H1 (cell line): ENCODE results near the gene ZC3H12C. TPM values are rescaled to one million over a fixed set of nuclear protein-coding genes. Genes with fewer than 3 reads are reported as not detected.

Experiments used
- CTCF ChIA-PET: fragments of 300-600 bp; sonication (Branson Sonifier 250); formaldehyde crosslinking; loops from one replicate; lab custom pipeline; 2021; ENCODE audit not compliant: partially characterized antibody; lab: Charles Lee
- POLR2A ChIA-PET: fragments of 300-600 bp; sonication (Branson Sonifier 250); formaldehyde crosslinking; loops from one replicate; lab custom pipeline; 2021; ENCODE audit warnings: inconsistent platforms; ENCODE audit not compliant: partially characterized antibody; lab: Charles Lee
- DNase-seq, 2 experiments: peaks; one replicate each; pipeline versions ENCODE4 v3.0.0 to v3.0.0-alpha.2; 2010 to 2022; ENCODE audit warnings: low spot score in 2 of 2, low read depth in 1 of 2, mixed read lengths in 1 of 2
- FAIRE-seq: peaks from 2 replicates; lab custom pipeline; 2011; peaks lifted over from hg19 to GRCh38; lab: Jason Lieb, UNC
- H2AFZ ChIP-seq: 2 replicates; pipeline ENCODE4 v1.8.1; 2012; ENCODE audit warnings: low read length, inconsistent platforms
- H2AK5ac ChIP-seq: 2 replicates; pipeline ENCODE4 v1.6.1; 2013; ENCODE audit warnings: low read depth, low read length
- H2BK120ac ChIP-seq: replicated peaks from 2 replicates; pipeline ENCODE3; 2013; ENCODE audit warnings: low read depth, low read length, inconsistent platforms
- H2BK12ac ChIP-seq: 2 replicates; pipeline ENCODE4 v1.6.1; 2013; ENCODE audit warnings: low read depth, low read length
- H2BK15ac ChIP-seq: 2 replicates; pipeline ENCODE4 v1.6.1; 2013; ENCODE audit warnings: low read length
- H2BK20ac ChIP-seq: 2 replicates; pipeline ENCODE4 v1.6.1; 2013; ENCODE audit warnings: low read length
- H2BK5ac ChIP-seq: 2 replicates; pipeline ENCODE4 v1.6.1; 2013; ENCODE audit warnings: low read depth, low read length
- H3K14ac ChIP-seq: 2 replicates; pipeline ENCODE4 v1.6.1; 2013; ENCODE audit warnings: inconsistent platforms; ENCODE audit not compliant: insufficient read length
- H3K18ac ChIP-seq: 2 replicates; pipeline ENCODE4 v1.6.1; 2013; ENCODE audit warnings: low read length; ENCODE audit errors: extremely low read depth
- H3K23ac ChIP-seq: 2 replicates; pipeline ENCODE4 v1.6.1; 2013; ENCODE audit warnings: inconsistent platforms; ENCODE audit not compliant: insufficient read length
- H3K23me2 ChIP-seq: 2 replicates; pipeline ENCODE4 v1.6.1; 2013; ENCODE audit warnings: low read depth, low read length
- H3K27ac ChIP-seq: 2 replicates; pipeline ENCODE4 v1.6.1; 2011; ENCODE audit warnings: low read depth, low read length, inconsistent platforms
- H3K27me3 ChIP-seq, 4 experiments: replicated peaks in 1 of 4; 1 replicate in 1 of 4; 2 replicates in 3 of 4; pipeline versions ENCODE4 v1.6.1 to v1.8.1; 2011 to 2013; ENCODE audit warnings: low read length in 3 of 4, mild to moderate bottlenecking in 3 of 4, inconsistent platforms in 2 of 4, mixed read lengths in 2 of 4, moderate library complexity in 1 of 4; ENCODE audit not compliant: control insufficient read depth in 3 of 4, insufficient read depth in 3 of 4; ENCODE audit errors: extremely low read depth in 1 of 4
- H3K36me3 ChIP-seq, 4 experiments: 2 replicates each; pipeline versions ENCODE4 v1.6.1 to v1.8.1; 2011 to 2013; ENCODE audit warnings: mild to moderate bottlenecking in 4 of 4, low read length in 3 of 4, moderate library complexity in 2 of 4, control low read depth in 1 of 4, inconsistent platforms in 1 of 4; ENCODE audit not compliant: insufficient read depth in 4 of 4, control insufficient read depth in 2 of 4
- H3K4ac ChIP-seq: replicated peaks from 2 replicates; pipeline ENCODE3; 2013; ENCODE audit warnings: low read length, low read depth, mixed read lengths, inconsistent platforms; ENCODE audit not compliant: insufficient read length
- H3K4me1 ChIP-seq, 4 experiments: replicated peaks in 1 of 4; 1 replicate in 1 of 4; 2 replicates in 3 of 4; pipeline versions ENCODE4 v1.6.1 to v1.8.1; 2011 to 2013; ENCODE audit warnings: low read length in 3 of 4, inconsistent platforms in 2 of 4, mixed read lengths in 1 of 4; ENCODE audit not compliant: insufficient read depth in 4 of 4, control insufficient read depth in 3 of 4
- H3K4me2 ChIP-seq, 2 experiments: 2 replicates each; pipeline versions ENCODE4 v1.6.1 to v1.8.1; 2011 to 2013; ENCODE audit warnings: low read depth in 2 of 2, low read length in 2 of 2, control low read depth in 1 of 2, inconsistent platforms in 1 of 2, mild to moderate bottlenecking in 1 of 2; ENCODE audit not compliant: insufficient read depth in 1 of 2
- H3K4me3 ChIP-seq, 4 experiments: fragments of 200-600, 300-600 bp in 1 of 4; sonication (generic), shearing (Covaris generic), sonication (Bioruptor Twin) in 1 of 4; 2 replicates each; pipeline versions ENCODE4 v1.5.1 to v1.8.1; 2011 to 2016; ENCODE audit warnings: low read length in 4 of 4, low read depth in 3 of 4, control low read depth in 2 of 4, inconsistent platforms in 2 of 4, mild to moderate bottlenecking in 2 of 4, mixed read lengths in 1 of 4, moderate library complexity in 1 of 4; ENCODE audit not compliant: insufficient read depth in 2 of 4; ENCODE audit errors: extremely low read depth in 1 of 4
- H3K56ac ChIP-seq: replicated peaks from 2 replicates; pipeline ENCODE3; 2013; ENCODE audit warnings: low read depth, mild to moderate bottlenecking, mixed read lengths, low read length, inconsistent platforms; ENCODE audit not compliant: insufficient read length
- H3K79me1 ChIP-seq: 2 replicates; pipeline ENCODE4 v1.6.1; 2013; ENCODE audit warnings: low read depth, low read length, control low read depth
- H3K79me2 ChIP-seq, 2 experiments: 2 replicates each; pipeline versions ENCODE4 v1.6.1 to v1.8.1; 2012 to 2013; ENCODE audit warnings: low read length in 2 of 2, mild to moderate bottlenecking in 2 of 2, inconsistent platforms in 1 of 2; ENCODE audit not compliant: insufficient read depth in 2 of 2, control insufficient read depth in 1 of 2
- H3K9ac ChIP-seq, 4 experiments: replicated peaks in 1 of 4; 1 replicate in 1 of 4; 2 replicates in 3 of 4; pipeline versions ENCODE4 v1.6.1 to v1.8.1; 2011 to 2013; ENCODE audit warnings: low read depth in 3 of 4, low read length in 3 of 4, control low read depth in 2 of 4, mild to moderate bottlenecking in 2 of 4, moderate library complexity in 2 of 4, inconsistent platforms in 1 of 4; ENCODE audit errors: extremely low read depth in 1 of 4
- H3K9me3 ChIP-seq, 2 experiments: 2 replicates each; pipeline versions ENCODE4 v1.6.1 to v1.8.1; 2012 to 2013; ENCODE audit warnings: mild to moderate bottlenecking in 2 of 2, moderate library complexity in 2 of 2, control low read depth in 1 of 2, inconsistent platforms in 1 of 2, low read depth in 1 of 2, low read length in 1 of 2, mixed read lengths in 1 of 2; ENCODE audit not compliant: insufficient read depth in 2 of 2
- H4K20me1 ChIP-seq, 2 experiments: replicated peaks in 1 of 2; 2 replicates each; pipeline versions ENCODE3 to v1.8.1; 2011 to 2013; ENCODE audit warnings: inconsistent platforms in 2 of 2, low read length in 2 of 2, mild to moderate bottlenecking in 1 of 2; ENCODE audit not compliant: insufficient read depth in 2 of 2, control insufficient read depth in 1 of 2
- H4K5ac ChIP-seq: 2 replicates; pipeline ENCODE4 v1.6.1; 2013; ENCODE audit warnings: low read length, low read depth, mixed read lengths, inconsistent platforms; ENCODE audit not compliant: insufficient read length
- H4K8ac ChIP-seq: 2 replicates; pipeline ENCODE4 v1.8.0; 2013; ENCODE audit warnings: mild to moderate bottlenecking, moderate library complexity, low read length, inconsistent platforms; ENCODE audit not compliant: insufficient read depth; ENCODE audit errors: extremely low read depth
- H4K91ac ChIP-seq: replicated peaks from 2 replicates; pipeline ENCODE3; 2013; ENCODE audit warnings: low read length, mixed read lengths, inconsistent platforms; ENCODE audit not compliant: insufficient read length
- CTBP2 ChIP-seq: IDR thresholded peaks from 2 replicates; pipeline ENCODE4 v1.7.0; 2011; ENCODE audit warnings: borderline replicate concordance, mild to moderate bottlenecking, moderate library complexity, mixed read lengths, low read length; ENCODE audit not compliant: insufficient read depth, insufficient read length
- JUN ChIP-seq: IDR thresholded peaks from 2 replicates; pipeline ENCODE4 v1.6.1; 2011; ENCODE audit warnings: low read depth, mild to moderate bottlenecking, improper control_type of control experiment, low read length
- SIX5 ChIP-seq: IDR thresholded peaks from 2 replicates; pipeline ENCODE4 v1.6.1; 2011; ENCODE audit warnings: mild to moderate bottlenecking, low read depth, low read length
- WGBS, 2 experiments: shearing (Covaris generic) in 1 of 2; methylation state at CpG; one replicate each; pipeline versions ENCODE4 v1.1.6 to v1.1.7; 2013 to 2015; ENCODE audit warnings: low lambda C conversion rate in 2 of 2, mixed read lengths in 2 of 2, inconsistent platforms in 1 of 2, low coverage in 1 of 2, missing lambda C conversion rate in 1 of 2; ENCODE audit not compliant: insufficient replicate concordance in 2 of 2, insufficient coverage in 1 of 2, insufficient read length in 1 of 2; ENCODE audit errors: extremely low coverage in 1 of 2, missing lambda C conversion rate in 1 of 2; 5-methylcytosine and 5-hydroxymethylcytosine counted together
- polyA plus RNA-seq, 7 experiments: library from polyadenylated mRNA; depleted of rRNA in 3 of 7; stranded (reverse) in 5 of 7; unstranded in 2 of 7; fragments of >200 nt in 5 of 7; fragments of 200-250 nt in 2 of 7; gene quantifications; 1 replicate in 5 of 7; 2 replicates in 1 of 7; 4 replicates in 1 of 7; pipeline versions ENCODE4 v1.2.1 to v1.2.3, GENCODE V29; 2011 to 2013; ENCODE audit warnings: missing spikeins in 2 of 7, mixed read lengths in 2 of 7
- total RNA-seq: library from RNA; stranded (reverse); fragmentation: NEBNext Ultra II Directional; extraction: Animal tissue kit (Norgen Biotek cat#: 25700); gene quantifications from 2 replicates; pipeline ENCODE4 v1.2.1, GENCODE V29; 2021
- TF ChIP-seq, protein P1 (sequence below): IDR thresholded peaks from 2 replicates; pipeline ENCODE4 v1.6.1; 2012; ENCODE audit warnings: low read length, inconsistent platforms

ZC3H12C gene
- total and polyA plus RNA-seq, 2 of the 8 experiments (the other 6 are each of a cell fraction or from before 2014, with no cell fraction given): 2.0 to 2.7 TPM

- Histone ChIP-seq H2BK5ac (no peak overlapping the region), H3K9me3 (no peaks in the 10 kb centered on the region), H3K4me1 (peaks cover 0 to 7% (median 2%) of the 10 kb centered on the region in 4 experiments; a peak in 4 of 7 replicates), H2BK20ac (no peak overlapping the region), H2BK12ac (no peak overlapping the region), H3K23ac (no peak overlapping the region), H3K56ac (peak overlapping the region; percentile 17), H2AFZ (peak overlapping the region; percentile 97), H2BK120ac (no peak overlapping the region), H3K9ac (peak overlapping the region; percentile 13 to 80 (median 34)), H3K27ac (0 out of 2 replicates have a peak overlapping the region, but pooled peaks have one; percentile 2), H4K5ac (no peak overlapping the region), H4K91ac (peak overlapping the region; percentile 18), H3K27me3 (peaks cover 0 to 10% (median 2%) of the 10 kb centered on the region in 4 experiments; a peak in 2 of 7 replicates), H3K14ac (no peak overlapping the region), H3K4ac (no peak overlapping the region), H3K79me2 (peaks cover 0 to 34% of the 10 kb centered on the region in 2 experiments; a peak in 2 of 4 replicates)
- POLR2A ChIA-PET: interaction anchor here (0.9 to 2.7 kb wide), 5 partner anchors 9 to 131 kb away, joined by 3 to 7 read pairs (median 5); no protein-coding TSS in a partner anchor
- no peak for DNase-seq
- WGBS, 2 experiments: 21% methylated on average over 11 of the region's 11 CpGs; no CpG with 5 or more reads in 1 of the 2 experiments
- no peak for TF ChIP-seq JUN
- no peak for TF ChIP-seq SIX5
- TF ChIP-seq, protein P1, sequence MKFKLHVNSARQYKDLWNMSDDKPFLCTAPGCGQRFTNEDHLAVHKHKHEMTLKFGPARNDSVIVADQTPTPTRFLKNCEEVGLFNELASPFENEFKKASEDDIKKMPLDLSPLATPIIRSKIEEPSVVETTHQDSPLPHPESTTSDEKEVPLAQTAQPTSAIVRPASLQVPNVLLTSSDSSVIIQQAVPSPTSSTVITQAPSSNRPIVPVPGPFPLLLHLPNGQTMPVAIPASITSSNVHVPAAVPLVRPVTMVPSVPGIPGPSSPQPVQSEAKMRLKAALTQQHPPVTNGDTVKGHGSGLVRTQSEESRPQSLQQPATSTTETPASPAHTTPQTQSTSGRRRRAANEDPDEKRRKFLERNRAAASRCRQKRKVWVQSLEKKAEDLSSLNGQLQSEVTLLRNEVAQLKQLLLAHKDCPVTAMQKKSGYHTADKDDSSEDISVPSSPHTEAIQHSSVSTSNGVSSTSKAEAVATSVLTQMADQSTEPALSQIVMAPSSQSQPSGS: no peak
- TF ChIP-seq CTBP2: no peak
- TF ChIP-seq, all 59 proteins: peak for 0
- peak overlapping the region; percentile 59 to 95 (median 84) for H3K4me3 ChIP-seq
- no peak for FAIRE-seq
- no peaks in the 10 kb centered on the region for H3K36me3 ChIP-seq
- CTCF ChIA-PET: interaction anchor here (0.8 to 2.7 kb wide), 4 partner anchors 9 to 18 kb away, joined by 4 to 9 read pairs (median 4); no protein-coding TSS in a partner anchor
- peak overlapping the region; percentile 64; the same call in 1 of the 2 replicates for H3K18ac ChIP-seq
- peak overlapping the region; percentile 68 to 93 for H3K4me2 ChIP-seq
- H3K23me2 ChIP-seq: peaks cover 7% of the 10 kb centered on the region; the same call in 1 of the 2 replicates
- peak overlapping the region; percentile 85; the same call in 1 of the 2 replicates for H4K8ac ChIP-seq
- peaks cover 2 to 3% of the 10 kb centered on the region in 2 experiments for H4K20me1 ChIP-seq
- H2BK15ac ChIP-seq: peak overlapping the region; percentile 21; the same call in 1 of the 2 replicates
- no peak overlapping the region for H2AK5ac ChIP-seq
- H3K79me1 ChIP-seq: no peaks in the 10 kb centered on the region
These were observed 1.1 kb upstream of the ZC3H12C start for GRCh38 chr11:110092111-110092514.
